A673 (cell line): ENCODE data around the gene ARRDC2. TPM values are rescaled to one million over a fixed set of nuclear protein-coding genes. Genes with fewer than 3 reads are reported as not detected.
"Not testable (repeated sequence)": the region's sequence is repeated elsewhere in the genome, so short reads cannot be mapped to it uniquely, and the experiment has no call there.

Experiments used
- BruUV-seq: library from RNA; stranded (reverse); fragments of 400-500 nt; replicated peaks from 2 replicates; lab custom pipeline; 2021; lab: Mats Ljungman, UMichigan
- CTCF ChIA-PET: fragments of 300-600 bp; sonication (Branson Sonifier 250); formaldehyde crosslinking; loops from one replicate; lab custom pipeline; 2022; ENCODE audit warnings: antibody characterized with exemption; lab: Charles Lee
- POLR2A ChIA-PET: fragments of 300-600 bp; sonication (Branson Sonifier 250); formaldehyde crosslinking; loops from one replicate; lab custom pipeline; 2022; ENCODE audit warnings: antibody characterized with exemption; ENCODE audit not compliant: low non-redundant PET; lab: Charles Lee
- DNase-seq: peaks from one replicate; pipeline ENCODE4 v3.0.0-alpha.2; 2015; ENCODE audit warnings: low spot score
- H3K27ac ChIP-seq: fragments of 200-600 bp; sonication (generic); 2 replicates; pipeline ENCODE4 v1.5.1; 2016; ENCODE audit warnings: mixed run types, low read depth, mild to moderate bottlenecking, mixed read lengths, antibody characterized with exemption, low read length; ENCODE audit not compliant: poor library complexity, severe bottlenecking
- H3K27me3 ChIP-seq: fragments of 200-600 bp; sonication (generic); replicated peaks from 2 replicates; pipeline ENCODE4 v1.6.1; 2017; ENCODE audit warnings: mixed run types, low read depth, mild to moderate bottlenecking, mixed read lengths, antibody characterized with exemption, low read length; ENCODE audit not compliant: insufficient read depth, poor library complexity
- H3K36me3 ChIP-seq: fragments of 200-600 bp; sonication (generic); 2 replicates; pipeline ENCODE4 v1.6.1; 2016; ENCODE audit warnings: mixed run types, mild to moderate bottlenecking, mixed read lengths, antibody characterized with exemption, low read length; ENCODE audit not compliant: insufficient read depth, poor library complexity, severe bottlenecking
- H3K4me1 ChIP-seq: fragments of 200-600 bp; sonication (generic); 2 replicates; pipeline ENCODE4 v1.6.1; 2017; ENCODE audit warnings: mixed run types, mild to moderate bottlenecking, mixed read lengths, antibody characterized with exemption, low read length; ENCODE audit not compliant: insufficient read depth, poor library complexity, severe bottlenecking
- H3K4me3 ChIP-seq: fragments of 200-600 bp; sonication (generic); 2 replicates; pipeline ENCODE4 v1.5.1; 2016; ENCODE audit warnings: low read depth, mixed run types, mild to moderate bottlenecking, mixed read lengths, low read length; ENCODE audit not compliant: poor library complexity, severe bottlenecking
- H3K9me3 ChIP-seq: fragments of 200-600 bp; sonication (generic); 2 replicates; pipeline ENCODE4 v1.6.1; 2016; ENCODE audit warnings: mixed run types, low read depth, mild to moderate bottlenecking, mixed read lengths, antibody characterized with exemption, low read length; ENCODE audit not compliant: poor library complexity, severe bottlenecking
- CTCF ChIP-seq: fragments of 300-800, 200-600 bp; sonication (generic); conservative IDR thresholded peaks from 2 replicates; pipeline ENCODE4 v1.5.1; 2017; ENCODE audit warnings: low read depth, mild to moderate bottlenecking, antibody characterized with exemption, low read length, moderate library complexity, mixed read lengths
- EZH2 ChIP-seq: fragments of 200-600 bp; sonication (generic); IDR thresholded peaks from 2 replicates; pipeline ENCODE4 v1.6.1; 2017; ENCODE audit warnings: borderline replicate concordance, low read depth, mild to moderate bottlenecking, mixed read lengths, antibody characterized with exemption, low read length; ENCODE audit not compliant: poor library complexity, severe bottlenecking
- intact Hi-C: fragments of 100-400 bp; cut with micrococcal nuclease; formaldehyde crosslinking; loops from one replicate; pipeline ENCODE4 v1.10.0; 2022; ENCODE audit not compliant: unreplicated experiment
- total RNA-seq: library from RNA; stranded (reverse); gene quantifications from 2 replicates; pipeline ENCODE4 v1.2.3, GENCODE V29; 2021

The ARRDC2 gene
- total RNA-seq, 1 experiment from 2014 or later = 11.7 TPM

- DNase-seq = peak; percentile 45
- Histone ChIP-seq H3K4me1 (peaks cover 13% of the 10 kb centered on the region), H3K27ac (peak overlapping the region; percentile 91), H3K36me3 (peaks cover 6% of the 10 kb centered on the region), H3K9me3 (no peaks in the 10 kb centered on the region), H3K27me3 (no peaks in the 10 kb centered on the region), H3K4me3 (peak overlapping the region; percentile 72)
- ChIA-PET CTCF (no interaction called here), POLR2A (no interaction called here)
- no TSS peak for BruUV-seq
- intact Hi-C loops = loop anchor here (5.0 kb wide), 1 partner anchor 130 kb away; the partner anchor contains the start of gene SLC5A5
- TF ChIP-seq CTCF (no peak), EZH2 (no peak)
These were observed 6.1 kb upstream of the ARRDC2 start for GRCh38 chr19:18001777-18002345.

- H3K4me1 ChIP-seq = peaks cover 17% of the 10 kb centered on the region
- intact Hi-C loops = loop anchor here (5.0 kb wide), 1 partner anchor 130 kb away; the partner anchor contains the start of gene SLC5A5
- ChIA-PET POLR2A (no interaction called here), CTCF (no interaction called here)
- no peak for DNase-seq
- no peaks in the 10 kb centered on the region for H3K27me3 ChIP-seq
- H3K27ac ChIP-seq = no peak overlapping the region
- no TSS peak for BruUV-seq
- peak overlapping the region; percentile 72 for H3K4me3 ChIP-seq
- TF ChIP-seq CTCF (no peak), EZH2 (no peak)
- peaks cover 6% of the 10 kb centered on the region for H3K36me3 ChIP-seq
- H3K9me3 ChIP-seq = no peaks in the 10 kb centered on the region
These were observed 5.6 kb upstream of the ARRDC2 start for GRCh38 chr19:18002347-18002850.

- DNase-seq, BruUV-seq, H3K9me3 ChIP-seq, H3K27ac ChIP-seq, H3K27me3 ChIP-seq, H3K4me3 ChIP-seq, POLR2A ChIA-PET, CTCF ChIA-PET: not testable (repeated sequence)
- H3K4me1 ChIP-seq = peaks cover 17% of the 10 kb centered on the region
- intact Hi-C loops = loop anchor here (5.0 kb wide), 3 partner anchors 147 to 247 kb away; partner anchors contain the start of gene PIK3R2
- H3K36me3 ChIP-seq = peaks cover 14% of the 10 kb centered on the region
These were observed 2.2 kb upstream of the ARRDC2 start for GRCh38 chr19:18005750-18006149.
